ENCODE data around the gene ABCA4. TPM values are rescaled to one million over a fixed set of nuclear protein-coding genes. Genes with fewer than 3 reads are reported as not detected.

ABCA4 gene
- total and polyA plus RNA-seq, 2 experiments from 2014 or later = 0.20 to 3.7 TPM

DNA sequence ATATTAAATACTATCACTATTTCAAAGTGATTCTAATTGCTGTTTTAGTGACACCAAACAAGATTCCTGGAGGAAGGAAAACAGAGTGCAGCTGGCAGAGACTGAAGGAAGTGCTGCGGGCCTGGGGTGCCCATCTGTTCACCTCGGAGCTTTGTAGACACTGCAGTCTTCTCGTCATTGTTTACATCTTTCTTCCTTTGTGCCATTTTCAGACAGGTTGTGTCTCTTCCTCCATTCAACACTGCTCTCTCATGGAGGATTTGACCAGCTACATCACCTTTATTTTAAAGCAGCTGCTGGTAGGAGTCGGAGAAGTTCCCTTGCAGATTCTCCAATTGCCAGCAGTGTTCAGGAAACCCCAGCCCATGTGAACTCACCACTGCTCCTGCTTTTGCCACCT is 37.3 kb downstream of the ABCA4 start:
- H3K4me2 ChIP-seq (ENCODE audit: unreplicated experiment) = no peak overlapping the region
- 62 to 63% methylated on average over 4 of the region's 4 CpGs for WGBS, 2 experiments (ENCODE audit: low coverage in 1 of 2, low lambda C conversion rate in 2 of 2, missing lambda C conversion rate in 2 of 2)

GRCh38 chr1:94081566-94082344 is 39.2 kb downstream of the ABCA4 start:
- Histone ChIP-seq H3K9ac (no peak overlapping the region), H3K27me3 (replicated peaks; ENCODE audit: insufficient read depth) (no peaks in the 10 kb centered on the region; the same call in 1 of the 2 replicates), H3K9me3 (ENCODE audit: low read depth) (no peaks in the 10 kb centered on the region), H3K79me2 (ENCODE audit: insufficient read depth) (no peaks in the 10 kb centered on the region), H3K4me2 (ENCODE audit: unreplicated experiment) (peak overlapping the region; percentile 5), H3F3A (ENCODE audit: insufficient read depth) (peaks cover 7% of the 10 kb centered on the region; the same call in 1 of the 2 replicates), H3K36me3 (ENCODE audit: low read depth) (no peaks in the 10 kb centered on the region), H3K4me3 (no peak overlapping the region), H3K9me2 (ENCODE audit: insufficient read depth) (no peaks in the 10 kb centered on the region), H2AFZ (no peak overlapping the region), H3K4me1 (ENCODE audit: insufficient read depth) (peaks cover 9% of the 10 kb centered on the region; the same call in 1 of the 2 replicates), H4K20me1 (ENCODE audit: insufficient read depth) (no peaks in the 10 kb centered on the region), H3K27ac (peak overlapping the region; percentile 33)
- DNase-seq = peak; percentile 93
- in situ Hi-C loops (cut with MboI) = no loop called here
- TF ChIP-seq EZH2phosphoT487 (IDR thresholded peaks at IDR 0.05; ENCODE audit: insufficient read depth, low read depth) (0 out of 2 replicates have a peak, but pooled peaks have one; percentile 28), EZH2 (IDR thresholded peaks at IDR 0.05; ENCODE audit: insufficient read depth, poor library complexity, severe bottlenecking) (no peak)
- 49 to 58% methylated on average over 7 of the region's 7 CpGs for WGBS, 2 experiments (ENCODE audit: low coverage in 1 of 2, low lambda C conversion rate in 2 of 2, missing lambda C conversion rate in 2 of 2)

More for the DNA sequence above, 37.3 kb downstream of the ABCA4 start:
- Histone ChIP-seq H3K4me1 (ENCODE audit: insufficient read depth) (peaks cover 9% of the 10 kb centered on the region; the same call in 1 of the 2 replicates), H3K27me3 (replicated peaks; ENCODE audit: insufficient read depth) (no peaks in the 10 kb centered on the region; the same call in 1 of the 2 replicates), H3K27ac (no peak overlapping the region), H3F3A (ENCODE audit: insufficient read depth) (peaks cover 7% of the 10 kb centered on the region; the same call in 1 of the 2 replicates), H3K36me3 (ENCODE audit: low read depth) (no peaks in the 10 kb centered on the region), H2AFZ (no peak overlapping the region), H4K20me1 (ENCODE audit: insufficient read depth) (no peaks in the 10 kb centered on the region), H3K79me2 (ENCODE audit: insufficient read depth) (no peaks in the 10 kb centered on the region), H3K4me3 (no peak overlapping the region), H3K9ac (no peak overlapping the region), H3K9me3 (ENCODE audit: low read depth) (no peaks in the 10 kb centered on the region), H3K9me2 (ENCODE audit: insufficient read depth) (no peaks in the 10 kb centered on the region)
- no peak for DNase-seq
- in situ Hi-C loops (cut with MboI) = no loop called here
- no peak for TF ChIP-seq EZH2 (IDR thresholded peaks at IDR 0.05; ENCODE audit: insufficient read depth, poor library complexity, severe bottlenecking)
- TF ChIP-seq EZH2phosphoT487 (IDR thresholded peaks at IDR 0.05; ENCODE audit: insufficient read depth, low read depth) = no peak

- no peak for DNase-seq
- Histone ChIP-seq H3K9me2 (ENCODE audit: insufficient read depth) (no peaks in the 10 kb centered on the region), H3K27me3 (replicated peaks; ENCODE audit: insufficient read depth) (no peaks in the 10 kb centered on the region; the same call in 1 of the 2 replicates), H3K4me1 (ENCODE audit: insufficient read depth) (peaks cover 9% of the 10 kb centered on the region; the same call in 1 of the 2 replicates), H3F3A (ENCODE audit: insufficient read depth) (peaks cover 7% of the 10 kb centered on the region; the same call in 1 of the 2 replicates), H3K9ac (no peak overlapping the region), H3K4me2 (ENCODE audit: unreplicated experiment) (no peak overlapping the region), H3K9me3 (ENCODE audit: low read depth) (no peaks in the 10 kb centered on the region), H3K27ac (no peak overlapping the region), H3K79me2 (ENCODE audit: insufficient read depth) (no peaks in the 10 kb centered on the region), H2AFZ (no peak overlapping the region), H3K36me3 (ENCODE audit: low read depth) (no peaks in the 10 kb centered on the region), H4K20me1 (ENCODE audit: insufficient read depth) (no peaks in the 10 kb centered on the region), H3K4me3 (no peak overlapping the region)
- in situ Hi-C loops (cut with MboI) = no loop called here
- WGBS, 2 experiments (ENCODE audit: low coverage in 1 of 2, low lambda C conversion rate in 2 of 2, missing lambda C conversion rate in 2 of 2) = 83% methylated on average over 3 of the region's 3 CpGs
- no peak for TF ChIP-seq EZH2 (IDR thresholded peaks at IDR 0.05; ENCODE audit: insufficient read depth, poor library complexity, severe bottlenecking)
- no peak for TF ChIP-seq EZH2phosphoT487 (IDR thresholded peaks at IDR 0.05; ENCODE audit: insufficient read depth, low read depth)
Observed at GRCh38 chr1:94079989-94080388, 41.0 kb downstream of the ABCA4 start.

GRCh38 chr1:94079080-94079940 is 41.6 kb downstream of the ABCA4 start:
- H4K20me1 ChIP-seq (ENCODE audit: insufficient read depth) = no peaks in the 10 kb centered on the region
- no peaks in the 10 kb centered on the region for H3K9me2 ChIP-seq (ENCODE audit: insufficient read depth)
- H3K4me1 ChIP-seq (ENCODE audit: insufficient read depth) = peaks cover 9% of the 10 kb centered on the region; the same call in 1 of the 2 replicates
- H3F3A ChIP-seq (ENCODE audit: insufficient read depth) = peaks cover 7% of the 10 kb centered on the region; the same call in 1 of the 2 replicates
- no peak for DNase-seq
- no peaks in the 10 kb centered on the region for H3K36me3 ChIP-seq (ENCODE audit: low read depth)
- H3K9me3 ChIP-seq (ENCODE audit: low read depth) = no peaks in the 10 kb centered on the region
- H3K27me3 ChIP-seq (replicated peaks; ENCODE audit: insufficient read depth) = no peaks in the 10 kb centered on the region; the same call in 1 of the 2 replicates
- TF ChIP-seq EZH2phosphoT487 (IDR thresholded peaks at IDR 0.05; ENCODE audit: insufficient read depth, low read depth) = no peak
- no peak for TF ChIP-seq EZH2 (IDR thresholded peaks at IDR 0.05; ENCODE audit: insufficient read depth, poor library complexity, severe bottlenecking)
- 95% methylated on average over 6 of the region's 6 CpGs for WGBS, 2 experiments (ENCODE audit: low coverage in 1 of 2, low lambda C conversion rate in 2 of 2, missing lambda C conversion rate in 2 of 2)
- H3K27ac ChIP-seq = no peak overlapping the region
- H3K79me2 ChIP-seq (ENCODE audit: insufficient read depth) = no peaks in the 10 kb centered on the region
- no peak overlapping the region for H2AFZ ChIP-seq
- H3K9ac ChIP-seq = no peak overlapping the region
- no peak overlapping the region for H3K4me2 ChIP-seq (ENCODE audit: unreplicated experiment)
- in situ Hi-C loops (cut with MboI) = no loop called here
- no peak overlapping the region for H3K4me3 ChIP-seq
